GM23338 (cell line): ENCODE measurements around the gene RHOBTB3. TPM values are rescaled to one million over a fixed set of nuclear protein-coding genes. Genes with fewer than 3 reads are reported as not detected.

Experiments used
- ATAC-seq: fragments of 200-7000 bp; cut with Tn5 transposase; 3 replicates; pipeline ENCODE4 v1.9.1; 2020
- DNase-seq: peaks from one replicate; pipeline ENCODE4 v3.0.0-alpha.2; 2015; ENCODE audit warnings: low spot score
- H2AFZ ChIP-seq: fragments of 200-600 bp; sonication (generic); 2 replicates; pipeline ENCODE4 v1.8.0; 2016; ENCODE audit warnings: antibody characterized with exemption, mild to moderate bottlenecking, moderate library complexity
- H3F3A ChIP-seq: fragments of 200-600 bp; sonication (generic); replicated peaks from 2 replicates; pipeline ENCODE4 v1.8.0; 2017; ENCODE audit warnings: antibody characterized with exemption, mixed run types, low read depth
- H3K27ac ChIP-seq: fragments of 200-600 bp; sonication (generic); 2 replicates; pipeline ENCODE4 v1.6.1; 2016; ENCODE audit warnings: low read depth
- H3K27me3 ChIP-seq: fragments of 200-600 bp; sonication (generic); 2 replicates; pipeline ENCODE4 v1.8.0; 2016; ENCODE audit warnings: mild to moderate bottlenecking, mixed run types, moderate library complexity; ENCODE audit not compliant: insufficient read depth
- H3K36me3 ChIP-seq: fragments of 200-600 bp; sonication (generic); 2 replicates; pipeline ENCODE4 v1.8.0; 2016; ENCODE audit warnings: mild to moderate bottlenecking; ENCODE audit not compliant: insufficient read depth
- H3K4me1 ChIP-seq: fragments of 200-600 bp; sonication (generic); 2 replicates; pipeline ENCODE4 v1.8.0; 2016; ENCODE audit warnings: mild to moderate bottlenecking, moderate library complexity; ENCODE audit not compliant: insufficient read depth
- H3K4me2 ChIP-seq: fragments of 200-600 bp; sonication (generic); 2 replicates; pipeline ENCODE4 v1.7.1; 2017; ENCODE audit warnings: mixed run types
- H3K4me3 ChIP-seq: fragments of 200-600 bp; sonication (generic); 2 replicates; pipeline ENCODE4 v1.6.1; 2016; ENCODE audit warnings: mixed run types
- H3K79me2 ChIP-seq: fragments of 200-600 bp; sonication (generic); replicated peaks from 2 replicates; pipeline ENCODE4 v1.8.0; 2017; ENCODE audit warnings: mild to moderate bottlenecking; ENCODE audit not compliant: insufficient read depth
- H3K9me2 ChIP-seq: fragments of 200-600 bp; sonication (generic); 2 replicates; pipeline ENCODE4 v1.8.0; 2017; ENCODE audit not compliant: insufficient read depth
- H4K20me1 ChIP-seq: fragments of 200-600 bp; sonication (generic); replicated peaks from 2 replicates; pipeline ENCODE4 v1.8.0; 2017; ENCODE audit warnings: mild to moderate bottlenecking; ENCODE audit not compliant: insufficient read depth
- H3K27ac Mint-ChIP-seq: 2 replicates; pipeline ENCODE4 v1.8.0; 2020; ENCODE audit warnings: inconsistent platforms, mild to moderate bottlenecking, moderate library complexity, mixed read lengths
- H3K27me3 Mint-ChIP-seq: 3 replicates; pipeline ENCODE4 v1.8.0; 2022; ENCODE audit warnings: low read depth, mild to moderate bottlenecking, moderate library complexity, mixed read lengths, inconsistent platforms; ENCODE audit not compliant: insufficient read depth, poor library complexity
- H3K36me3 Mint-ChIP-seq: 3 replicates; pipeline ENCODE4 v1.8.0; 2021; ENCODE audit warnings: low read depth, mild to moderate bottlenecking, inconsistent platforms, moderate library complexity, mixed read lengths
- H3K4me1 Mint-ChIP-seq: 3 replicates; pipeline ENCODE4 v1.8.0; 2020; ENCODE audit warnings: mild to moderate bottlenecking, inconsistent platforms, mixed read lengths
- H3K4me3 Mint-ChIP-seq: 3 replicates; pipeline ENCODE4 v1.8.0; 2021; ENCODE audit warnings: moderate library complexity, mild to moderate bottlenecking, inconsistent platforms, mixed read lengths
- H3K9me3 Mint-ChIP-seq: 3 replicates; pipeline ENCODE4 v1.8.0; 2020; ENCODE audit warnings: moderate library complexity, mild to moderate bottlenecking, inconsistent platforms, mixed read lengths
- CREB1 ChIP-seq: fragments of 250-450 bp; sonication (Bioruptor Pico); IDR thresholded peaks from 2 replicates; pipeline ENCODE4 v1.5.0; 2020; ENCODE audit warnings: low read depth, mild to moderate bottlenecking, moderate library complexity
- POLR2AphosphoS5 ChIP-seq: IDR thresholded peaks from 2 replicates; pipeline ENCODE4 v1.6.1; 2016; ENCODE audit warnings: antibody characterized with exemption, low read depth
- STAT1 ChIP-seq: IDR thresholded peaks from one replicate; pipeline ENCODE4 v1.6.1; 2016; ENCODE audit warnings: antibody characterized with exemption; ENCODE audit not compliant: unreplicated experiment
- ZNF114 ChIP-seq: fragments of 250-450 bp; sonication (Bioruptor Pico); IDR thresholded peaks from 2 replicates; pipeline ENCODE4 v1.5.0; 2020; ENCODE audit warnings: mild to moderate bottlenecking, moderate library complexity
- ZNF331 ChIP-seq: fragments of 250-450 bp; sonication (Bioruptor Pico); IDR thresholded peaks from 2 replicates; pipeline ENCODE4 v1.5.0; 2020; ENCODE audit warnings: low read depth, mild to moderate bottlenecking, moderate library complexity
- polyA plus RNA-seq: library from polyadenylated mRNA; unstranded; fragments of >200 nt; fragmentation: Nextera tagmentation; extraction: Ambion mirVana; gene quantifications from 2 replicates; pipeline ENCODE4 v1.2.1, GENCODE V29; 2016
- total RNA-seq: library from RNA; depleted of rRNA; stranded (reverse); fragments of >200 nt; shearing (Covaris generic); gene quantifications from 2 replicates; pipeline ENCODE4 v1.2.3, GENCODE V29; 2014; rRNA removed
- TF ChIP-seq, protein P1 (sequence below): IDR thresholded peaks from 2 replicates; pipeline ENCODE4 v1.6.1; 2016; ENCODE audit warnings: antibody characterized with exemption
- TF ChIP-seq, protein P2 (sequence below): fragments of 250-450 bp; sonication (Bioruptor Pico); IDR thresholded peaks from 2 replicates; pipeline ENCODE4 v1.5.0; 2020; ENCODE audit warnings: mild to moderate bottlenecking, moderate library complexity
- TF ChIP-seq, protein P3 (sequence below): IDR thresholded peaks from one replicate; pipeline ENCODE4 v1.6.1; 2018; ENCODE audit warnings: antibody characterized with exemption; ENCODE audit not compliant: unreplicated experiment

Gene RHOBTB3
- total and polyA plus RNA-seq, 2 experiments from 2014 or later: 10.0 to 13.4 TPM

DNA sequence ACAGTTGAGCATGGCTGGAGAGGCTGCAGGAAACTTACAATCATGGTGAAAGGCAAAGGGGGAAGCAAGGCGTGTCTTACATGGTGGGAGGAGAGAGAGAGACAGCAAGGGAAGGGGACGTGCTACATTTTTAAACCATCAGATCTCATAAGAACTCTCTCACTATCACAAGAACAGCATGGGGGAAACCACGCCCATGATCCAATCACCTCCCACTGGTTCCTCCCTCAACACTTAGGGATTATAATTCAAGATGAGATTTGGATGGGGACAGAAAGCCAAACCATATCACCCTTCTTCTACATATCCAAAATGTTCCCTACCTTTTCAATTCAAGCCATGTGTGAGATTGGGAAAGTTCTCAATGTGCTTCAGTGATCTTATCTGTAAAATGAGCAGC is 114.3 kb downstream of the RHOBTB3 start:
- no peaks in the 10 kb centered on the region for H3K36me3 ChIP-seq
- Mint-ChIP-seq H3K4me3 (no peak overlapping the region), H3K27ac (no peak overlapping the region), H3K36me3 (no peaks in the 10 kb centered on the region), H3K4me1 (peaks cover 2% of the 10 kb centered on the region; the same call in 1 of the 3 replicates), H3K9me3 (no peaks in the 10 kb centered on the region), H3K27me3 (no peaks in the 10 kb centered on the region)
- no peak overlapping the region for H3K4me3 ChIP-seq
- no peaks in the 10 kb centered on the region for H4K20me1 ChIP-seq
- H3K27me3 ChIP-seq: no peaks in the 10 kb centered on the region
- no peaks in the 10 kb centered on the region for H3K79me2 ChIP-seq
- 0 out of 2 replicates have a peak overlapping the region, but pooled peaks have one; percentile 32 for H2AFZ ChIP-seq
- no peaks in the 10 kb centered on the region for H3K4me1 ChIP-seq
- H3F3A ChIP-seq: no peaks in the 10 kb centered on the region
- H3K9me2 ChIP-seq: no peaks in the 10 kb centered on the region
- TF ChIP-seq, protein P1, sequence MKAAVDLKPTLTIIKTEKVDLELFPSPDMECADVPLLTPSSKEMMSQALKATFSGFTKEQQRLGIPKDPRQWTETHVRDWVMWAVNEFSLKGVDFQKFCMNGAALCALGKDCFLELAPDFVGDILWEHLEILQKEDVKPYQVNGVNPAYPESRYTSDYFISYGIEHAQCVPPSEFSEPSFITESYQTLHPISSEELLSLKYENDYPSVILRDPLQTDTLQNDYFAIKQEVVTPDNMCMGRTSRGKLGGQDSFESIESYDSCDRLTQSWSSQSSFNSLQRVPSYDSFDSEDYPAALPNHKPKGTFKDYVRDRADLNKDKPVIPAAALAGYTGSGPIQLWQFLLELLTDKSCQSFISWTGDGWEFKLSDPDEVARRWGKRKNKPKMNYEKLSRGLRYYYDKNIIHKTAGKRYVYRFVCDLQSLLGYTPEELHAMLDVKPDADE: no peak
- TF ChIP-seq STAT1 (no peak), ZNF331 (no peak), CREB1 (CRISPR knock-in tag) (no peak), POLR2AphosphoS5 (no peak), ZNF114 (CRISPR knock-in tag) (no peak)
- TF ChIP-seq, protein P2, sequence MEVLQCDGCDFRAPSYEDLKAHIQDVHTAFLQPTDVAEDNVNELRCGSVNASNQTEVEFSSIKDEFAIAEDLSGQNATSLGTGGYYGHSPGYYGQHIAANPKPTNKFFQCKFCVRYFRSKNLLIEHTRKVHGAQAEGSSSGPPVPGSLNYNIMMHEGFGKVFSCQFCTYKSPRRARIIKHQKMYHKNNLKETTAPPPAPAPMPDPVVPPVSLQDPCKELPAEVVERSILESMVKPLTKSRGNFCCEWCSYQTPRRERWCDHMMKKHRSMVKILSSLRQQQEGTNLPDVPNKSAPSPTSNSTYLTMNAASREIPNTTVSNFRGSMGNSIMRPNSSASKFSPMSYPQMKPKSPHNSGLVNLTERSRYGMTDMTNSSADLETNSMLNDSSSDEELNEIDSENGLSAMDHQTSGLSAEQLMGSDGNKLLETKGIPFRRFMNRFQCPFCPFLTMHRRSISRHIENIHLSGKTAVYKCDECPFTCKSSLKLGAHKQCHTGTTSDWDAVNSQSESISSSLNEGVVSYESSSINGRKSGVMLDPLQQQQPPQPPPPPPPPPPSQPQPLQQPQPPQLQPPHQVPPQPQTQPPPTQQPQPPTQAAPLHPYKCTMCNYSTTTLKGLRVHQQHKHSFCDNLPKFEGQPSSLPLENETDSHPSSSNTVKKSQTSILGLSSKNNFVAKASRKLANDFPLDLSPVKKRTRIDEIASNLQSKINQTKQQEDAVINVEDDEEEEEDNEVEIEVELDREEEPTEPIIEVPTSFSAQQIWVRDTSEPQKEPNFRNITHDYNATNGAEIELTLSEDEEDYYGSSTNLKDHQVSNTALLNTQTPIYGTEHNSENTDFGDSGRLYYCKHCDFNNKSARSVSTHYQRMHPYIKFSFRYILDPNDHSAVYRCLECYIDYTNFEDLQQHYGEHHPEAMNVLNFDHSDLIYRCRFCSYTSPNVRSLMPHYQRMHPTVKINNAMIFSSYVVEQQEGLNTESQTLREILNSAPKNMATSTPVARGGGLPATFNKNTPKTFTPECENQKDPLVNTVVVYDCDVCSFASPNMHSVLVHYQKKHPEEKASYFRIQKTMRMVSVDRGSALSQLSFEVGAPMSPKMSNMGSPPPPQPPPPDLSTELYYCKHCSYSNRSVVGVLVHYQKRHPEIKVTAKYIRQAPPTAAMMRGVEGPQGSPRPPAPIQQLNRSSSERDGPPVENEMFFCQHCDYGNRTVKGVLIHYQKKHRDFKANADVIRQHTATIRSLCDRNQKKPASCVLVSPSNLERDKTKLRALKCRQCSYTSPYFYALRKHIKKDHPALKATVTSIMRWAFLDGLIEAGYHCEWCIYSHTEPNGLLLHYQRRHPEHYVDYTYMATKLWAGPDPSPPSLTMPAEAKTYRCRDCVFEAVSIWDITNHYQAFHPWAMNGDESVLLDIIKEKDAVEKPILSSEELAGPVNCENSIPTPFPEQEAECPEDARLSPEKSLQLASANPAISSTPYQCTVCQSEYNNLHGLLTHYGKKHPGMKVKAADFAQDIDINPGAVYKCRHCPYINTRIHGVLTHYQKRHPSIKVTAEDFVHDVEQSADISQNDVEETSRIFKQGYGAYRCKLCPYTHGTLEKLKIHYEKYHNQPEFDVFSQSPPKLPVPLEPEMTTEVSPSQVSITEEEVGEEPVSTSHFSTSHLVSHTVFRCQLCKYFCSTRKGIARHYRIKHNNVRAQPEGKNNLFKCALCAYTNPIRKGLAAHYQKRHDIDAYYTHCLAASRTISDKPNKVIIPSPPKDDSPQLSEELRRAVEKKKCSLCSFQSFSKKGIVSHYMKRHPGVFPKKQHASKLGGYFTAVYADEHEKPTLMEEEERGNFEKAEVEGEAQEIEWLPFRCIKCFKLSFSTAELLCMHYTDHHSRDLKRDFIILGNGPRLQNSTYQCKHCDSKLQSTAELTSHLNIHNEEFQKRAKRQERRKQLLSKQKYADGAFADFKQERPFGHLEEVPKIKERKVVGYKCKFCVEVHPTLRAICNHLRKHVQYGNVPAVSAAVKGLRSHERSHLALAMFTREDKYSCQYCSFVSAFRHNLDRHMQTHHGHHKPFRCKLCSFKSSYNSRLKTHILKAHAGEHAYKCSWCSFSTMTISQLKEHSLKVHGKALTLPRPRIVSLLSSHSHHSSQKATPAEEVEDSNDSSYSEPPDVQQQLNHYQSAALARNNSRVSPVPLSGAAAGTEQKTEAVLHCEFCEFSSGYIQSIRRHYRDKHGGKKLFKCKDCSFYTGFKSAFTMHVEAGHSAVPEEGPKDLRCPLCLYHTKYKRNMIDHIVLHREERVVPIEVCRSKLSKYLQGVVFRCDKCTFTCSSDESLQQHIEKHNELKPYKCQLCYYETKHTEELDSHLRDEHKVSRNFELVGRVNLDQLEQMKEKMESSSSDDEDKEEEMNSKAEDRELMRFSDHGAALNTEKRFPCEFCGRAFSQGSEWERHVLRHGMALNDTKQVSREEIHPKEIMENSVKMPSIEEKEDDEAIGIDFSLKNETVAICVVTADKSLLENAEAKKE: no peak
- TF ChIP-seq, protein P3, sequence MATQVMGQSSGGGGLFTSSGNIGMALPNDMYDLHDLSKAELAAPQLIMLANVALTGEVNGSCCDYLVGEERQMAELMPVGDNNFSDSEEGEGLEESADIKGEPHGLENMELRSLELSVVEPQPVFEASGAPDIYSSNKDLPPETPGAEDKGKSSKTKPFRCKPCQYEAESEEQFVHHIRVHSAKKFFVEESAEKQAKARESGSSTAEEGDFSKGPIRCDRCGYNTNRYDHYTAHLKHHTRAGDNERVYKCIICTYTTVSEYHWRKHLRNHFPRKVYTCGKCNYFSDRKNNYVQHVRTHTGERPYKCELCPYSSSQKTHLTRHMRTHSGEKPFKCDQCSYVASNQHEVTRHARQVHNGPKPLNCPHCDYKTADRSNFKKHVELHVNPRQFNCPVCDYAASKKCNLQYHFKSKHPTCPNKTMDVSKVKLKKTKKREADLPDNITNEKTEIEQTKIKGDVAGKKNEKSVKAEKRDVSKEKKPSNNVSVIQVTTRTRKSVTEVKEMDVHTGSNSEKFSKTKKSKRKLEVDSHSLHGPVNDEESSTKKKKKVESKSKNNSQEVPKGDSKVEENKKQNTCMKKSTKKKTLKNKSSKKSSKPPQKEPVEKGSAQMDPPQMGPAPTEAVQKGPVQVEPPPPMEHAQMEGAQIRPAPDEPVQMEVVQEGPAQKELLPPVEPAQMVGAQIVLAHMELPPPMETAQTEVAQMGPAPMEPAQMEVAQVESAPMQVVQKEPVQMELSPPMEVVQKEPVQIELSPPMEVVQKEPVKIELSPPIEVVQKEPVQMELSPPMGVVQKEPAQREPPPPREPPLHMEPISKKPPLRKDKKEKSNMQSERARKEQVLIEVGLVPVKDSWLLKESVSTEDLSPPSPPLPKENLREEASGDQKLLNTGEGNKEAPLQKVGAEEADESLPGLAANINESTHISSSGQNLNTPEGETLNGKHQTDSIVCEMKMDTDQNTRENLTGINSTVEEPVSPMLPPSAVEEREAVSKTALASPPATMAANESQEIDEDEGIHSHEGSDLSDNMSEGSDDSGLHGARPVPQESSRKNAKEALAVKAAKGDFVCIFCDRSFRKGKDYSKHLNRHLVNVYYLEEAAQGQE: no peak
- H3K27ac ChIP-seq: no peak overlapping the region
- no peak overlapping the region for H3K4me2 ChIP-seq
- DNase-seq: no peak
- no peak for ATAC-seq

Other genes starting within 250 kb of the RHOBTB3 start
- 65.3 and 75.1 TPM in 2 replicates for gene SKIC3, start 176.4 kb upstream of the RHOBTB3 start, total RNA-seq
- 111 and 119 TPM in 2 replicates for gene SKIC3, start 176.4 kb upstream of the RHOBTB3 start, polyA plus RNA-seq
- 23.2 and 25.1 TPM in 2 replicates for gene ARSK, start 176.2 kb upstream of the RHOBTB3 start, total RNA-seq
- 40.8 and 43.7 TPM in 2 replicates for gene ARSK, start 176.2 kb upstream of the RHOBTB3 start, polyA plus RNA-seq
- gene GPR150, start 111.2 kb upstream of the RHOBTB3 start, total RNA-seq: 0.21 TPM in 1 of 2 replicates, not detected in the other
- 0.10 and 0.47 TPM in 2 replicates for gene GPR150, start 111.2 kb upstream of the RHOBTB3 start, polyA plus RNA-seq
- gene RFESD, start 84.6 kb upstream of the RHOBTB3 start, total RNA-seq: 2.4 and 6.3 TPM in 2 replicates
- gene RFESD, start 84.6 kb upstream of the RHOBTB3 start, polyA plus RNA-seq: 6.9 and 7.1 TPM in 2 replicates
- not detected in 2 replicates for gene SPATA9, start 48.3 kb upstream of the RHOBTB3 start, total RNA-seq
- gene SPATA9, start 48.3 kb upstream of the RHOBTB3 start, polyA plus RNA-seq: not detected in 2 replicates
- 9.5 and 14.9 TPM in 2 replicates for gene GLRX, start 91.4 kb downstream of the RHOBTB3 start, total RNA-seq
- gene GLRX, start 91.4 kb downstream of the RHOBTB3 start, polyA plus RNA-seq: 42.2 and 42.9 TPM in 2 replicates
- gene ELL2, start 230.5 kb downstream of the RHOBTB3 start, total RNA-seq: 17.7 and 32.6 TPM in 2 replicates
- 5.8 and 7.4 TPM in 2 replicates for gene ELL2, start 230.5 kb downstream of the RHOBTB3 start, polyA plus RNA-seq